GM12874 (cell line): ENCODE measurements around the gene FBXL14.

ENCODE experiments used
- CTCF ChIP-seq: IDR thresholded peaks from 2 replicates; pipeline ENCODE4 v1.5.1; 2011; ENCODE audit warnings: low read depth, mild to moderate bottlenecking, control low read depth, low read length, moderate library complexity; ENCODE audit not compliant: insufficient read depth

Gene FBXL14

GRCh38 chr12:1629338-1630132 is 35.2 kb upstream of the FBXL14 start:
- TF ChIP-seq CTCF: peak; percentile 47; the same call in 1 of the 2 replicates

- TF ChIP-seq CTCF: no peak
Measured at GRCh38 chr12:1628666-1629337, 34.4 kb upstream of the FBXL14 start, which contains the start of gene WNT5B. WNT5B (plus strand) TSS chr12:1629231; CDS start chr12:1631355, 2,124 bp downstream.

- TF ChIP-seq CTCF: no peak
Measured at GRCh38 chr12:1622406-1622805, 28.0 kb upstream of the FBXL14 start.

- no peak for TF ChIP-seq CTCF
Measured at GRCh38 chr12:1620092-1620491, 25.7 kb upstream of the FBXL14 start.

GRCh38 chr12:1619587-1619986 is 25.2 kb upstream of the FBXL14 start:
- no peak for TF ChIP-seq CTCF

- no peak for TF ChIP-seq CTCF
Measured at GRCh38 chr12:1619159-1619558, 24.8 kb upstream of the FBXL14 start.

- no peak for TF ChIP-seq CTCF
Measured at GRCh38 chr12:1618489-1618888, 24.1 kb upstream of the FBXL14 start.
